GM10266 (cell line): Measurements from ENCODE around the gene RAB41.

Experiments
- DNase-seq: peaks from one replicate; pipeline ENCODE4 v3.0.0; 2012; ENCODE audit errors: extremely low spot score
- CTCF ChIP-seq: IDR thresholded peaks from 2 replicates; pipeline ENCODE4 v1.5.1; 2012; ENCODE audit warnings: mild to moderate bottlenecking, low read depth; ENCODE audit not compliant: control insufficient read depth, insufficient read depth; ENCODE audit errors: missing control alignments

Gene RAB41

GRCh38 chrX:70253377-70254062, 28.5 kb upstream of the RAB41 start:
- DNase-seq: no peak
- TF ChIP-seq CTCF: no peak

- DNase-seq: no peak
- no peak for TF ChIP-seq CTCF
Observed at GRCh38 chrX:70254063-70254400, 27.9 kb upstream of the RAB41 start.

GRCh38 chrX:70254909-70255308, 27.1 kb upstream of the RAB41 start:
- DNase-seq: no peak
- TF ChIP-seq CTCF: no peak

- DNase-seq: no peak
- TF ChIP-seq CTCF: no peak
Observed at GRCh38 chrX:70255452-70255851, 26.5 kb upstream of the RAB41 start.

GRCh38 chrX:70257423-70258288, 24.3 kb upstream of the RAB41 start:
- DNase-seq: no peak
- TF ChIP-seq CTCF: no peak

GRCh38 chrX:70260104-70260503, 21.9 kb upstream of the RAB41 start, which contains the start of gene P2RY4:
Gene P2RY4 (minus strand): TSS chrX:70260204. CDS start chrX:70259624, 580 bp downstream.
- no peak for DNase-seq
- no peak for TF ChIP-seq CTCF
